ENCODE results near the gene TFF2.

The TFF2 gene

DNA sequence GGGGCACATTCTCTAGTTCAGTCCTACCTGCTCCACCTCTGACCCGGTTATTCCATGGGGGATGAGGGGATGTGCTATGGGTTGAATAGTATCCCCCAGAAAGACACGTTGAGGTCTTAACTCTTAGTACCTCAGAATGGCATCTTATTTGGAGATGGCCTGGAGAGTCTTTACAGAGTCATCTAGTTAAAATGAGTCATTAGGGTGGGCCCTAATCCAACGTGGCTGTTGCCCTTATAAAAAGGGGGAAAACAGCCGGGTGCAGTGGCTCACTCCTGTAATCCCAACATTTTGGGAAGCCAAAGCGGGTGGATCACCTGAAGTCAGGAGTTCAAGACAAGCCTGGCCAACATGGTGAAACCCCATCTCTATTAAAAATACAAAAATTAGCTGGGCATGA lies 39.4 kb upstream of the TFF2 start:
- H3K9ac ChIP-seq (ENCODE audit: low read length) = no peak overlapping the region
- no peaks in the 10 kb centered on the region for H3K36me3 ChIP-seq (replicated peaks; ENCODE audit: low read depth, low read length)
- no peak overlapping the region for H3K4me3 ChIP-seq (ENCODE audit: low read length)
- no peaks in the 10 kb centered on the region for H3K9me3 ChIP-seq (ENCODE audit: insufficient read depth, low read length)
- H3K27me3 ChIP-seq (ENCODE audit: low read depth, low read length) = 0 out of 2 replicates have a peak, but pooled peaks cover 8% of the 10 kb centered on the region
- no peaks in the 10 kb centered on the region for H3K79me2 ChIP-seq (ENCODE audit: low read length)
- H3K4me1 ChIP-seq (ENCODE audit: low read length) = peaks cover 6% of the 10 kb centered on the region
- H2AFZ ChIP-seq (ENCODE audit: low read depth, low read length) = no peak overlapping the region
- TF ChIP-seq EZH2phosphoT487 (IDR thresholded peaks at IDR 0.05; ENCODE audit: low read depth) = no peak
- TF ChIP-seq, protein P1, sequence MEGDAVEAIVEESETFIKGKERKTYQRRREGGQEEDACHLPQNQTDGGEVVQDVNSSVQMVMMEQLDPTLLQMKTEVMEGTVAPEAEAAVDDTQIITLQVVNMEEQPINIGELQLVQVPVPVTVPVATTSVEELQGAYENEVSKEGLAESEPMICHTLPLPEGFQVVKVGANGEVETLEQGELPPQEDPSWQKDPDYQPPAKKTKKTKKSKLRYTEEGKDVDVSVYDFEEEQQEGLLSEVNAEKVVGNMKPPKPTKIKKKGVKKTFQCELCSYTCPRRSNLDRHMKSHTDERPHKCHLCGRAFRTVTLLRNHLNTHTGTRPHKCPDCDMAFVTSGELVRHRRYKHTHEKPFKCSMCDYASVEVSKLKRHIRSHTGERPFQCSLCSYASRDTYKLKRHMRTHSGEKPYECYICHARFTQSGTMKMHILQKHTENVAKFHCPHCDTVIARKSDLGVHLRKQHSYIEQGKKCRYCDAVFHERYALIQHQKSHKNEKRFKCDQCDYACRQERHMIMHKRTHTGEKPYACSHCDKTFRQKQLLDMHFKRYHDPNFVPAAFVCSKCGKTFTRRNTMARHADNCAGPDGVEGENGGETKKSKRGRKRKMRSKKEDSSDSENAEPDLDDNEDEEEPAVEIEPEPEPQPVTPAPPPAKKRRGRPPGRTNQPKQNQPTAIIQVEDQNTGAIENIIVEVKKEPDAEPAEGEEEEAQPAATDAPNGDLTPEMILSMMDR (IDR thresholded peaks at IDR 0.05; ENCODE audit: low read depth, low read length) = no peak
- H3K4me2 ChIP-seq (ENCODE audit: low read length) = no peak overlapping the region
- no peak overlapping the region for H3K27ac ChIP-seq (ENCODE audit: low read length)
- no peaks in the 10 kb centered on the region for H4K20me1 ChIP-seq (ENCODE audit: insufficient read depth, low read length)

- Histone ChIP-seq H2AFZ (ENCODE audit: low read depth, low read length) (no peak overlapping the region), H3K4me3 (ENCODE audit: low read length) (no peak overlapping the region), H4K20me1 (ENCODE audit: insufficient read depth, low read length) (no peaks in the 10 kb centered on the region), H3K27ac (ENCODE audit: low read length) (no peak overlapping the region), H3K4me1 (ENCODE audit: low read length) (peaks cover 6% of the 10 kb centered on the region), H3K9ac (ENCODE audit: low read length) (no peak overlapping the region), H3K9me3 (ENCODE audit: insufficient read depth, low read length) (no peaks in the 10 kb centered on the region), H3K79me2 (ENCODE audit: low read length) (no peaks in the 10 kb centered on the region), H3K36me3 (replicated peaks; ENCODE audit: low read depth, low read length) (no peaks in the 10 kb centered on the region), H3K27me3 (ENCODE audit: low read depth, low read length) (0 out of 2 replicates have a peak, but pooled peaks cover 8% of the 10 kb centered on the region), H3K4me2 (ENCODE audit: low read length) (no peak overlapping the region)
- no peak for TF ChIP-seq EZH2phosphoT487 (IDR thresholded peaks at IDR 0.05; ENCODE audit: low read depth)
- TF ChIP-seq, protein P1 (IDR thresholded peaks at IDR 0.05; ENCODE audit: low read depth, low read length) = no peak
Observed at GRCh38 chr21:42389449-42389835, 38.6 kb upstream of the TFF2 start.

GRCh38 chr21:42388740-42389448 lies 38.1 kb upstream of the TFF2 start:
- 0 out of 2 replicates have a peak, but pooled peaks cover 8% of the 10 kb centered on the region for H3K27me3 ChIP-seq (ENCODE audit: low read depth, low read length)
- H3K79me2 ChIP-seq (ENCODE audit: low read length) = no peaks in the 10 kb centered on the region
- H3K4me2 ChIP-seq (ENCODE audit: low read length) = no peak overlapping the region
- no peak overlapping the region for H3K4me3 ChIP-seq (ENCODE audit: low read length)
- H3K9me3 ChIP-seq (ENCODE audit: insufficient read depth, low read length) = no peaks in the 10 kb centered on the region
- no peak overlapping the region for H3K27ac ChIP-seq (ENCODE audit: low read length)
- H4K20me1 ChIP-seq (ENCODE audit: insufficient read depth, low read length) = no peaks in the 10 kb centered on the region
- no peaks in the 10 kb centered on the region for H3K36me3 ChIP-seq (replicated peaks; ENCODE audit: low read depth, low read length)
- H2AFZ ChIP-seq (ENCODE audit: low read depth, low read length) = no peak overlapping the region
- peaks cover 6% of the 10 kb centered on the region for H3K4me1 ChIP-seq (ENCODE audit: low read length)
- TF ChIP-seq EZH2phosphoT487 (IDR thresholded peaks at IDR 0.05; ENCODE audit: low read depth) = no peak
- TF ChIP-seq, protein P1 (IDR thresholded peaks at IDR 0.05; ENCODE audit: low read depth, low read length) = no peak
- no peak overlapping the region for H3K9ac ChIP-seq (ENCODE audit: low read length)

DNA sequence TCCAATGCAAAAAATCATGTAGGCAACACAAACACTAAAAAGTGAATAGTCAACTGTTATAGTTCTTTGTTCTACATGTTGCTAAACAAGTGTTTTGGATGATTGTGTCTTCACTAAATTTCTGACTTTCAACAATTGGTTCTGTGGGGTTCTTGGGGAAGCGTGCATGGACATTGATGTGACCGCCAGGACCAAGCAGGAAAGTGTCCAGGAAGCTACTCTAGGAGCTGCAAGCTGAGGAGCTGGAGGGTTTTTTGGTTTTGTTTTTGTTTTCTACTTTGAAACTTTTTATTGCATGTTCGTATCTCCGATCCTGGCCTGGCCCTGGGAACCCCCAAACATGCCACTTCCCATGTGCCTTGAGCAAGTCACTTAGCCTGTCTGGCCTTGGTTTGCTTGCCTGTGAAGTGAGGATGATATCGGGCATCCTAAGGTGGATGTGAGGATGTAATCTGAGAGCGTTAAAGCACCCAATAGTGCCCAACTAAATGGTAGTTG lies 37.1 kb upstream of the TFF2 start:
- Histone ChIP-seq H3K27ac (ENCODE audit: low read length) (no peak overlapping the region), H4K20me1 (ENCODE audit: insufficient read depth, low read length) (no peaks in the 10 kb centered on the region), H3K27me3 (ENCODE audit: low read depth, low read length) (0 out of 2 replicates have a peak, but pooled peaks cover 8% of the 10 kb centered on the region), H3K79me2 (ENCODE audit: low read length) (no peaks in the 10 kb centered on the region), H3K4me1 (ENCODE audit: low read length) (peaks cover 6% of the 10 kb centered on the region), H3K9me3 (ENCODE audit: insufficient read depth, low read length) (no peaks in the 10 kb centered on the region), H3K4me2 (ENCODE audit: low read length) (no peak overlapping the region), H3K36me3 (replicated peaks; ENCODE audit: low read depth, low read length) (no peaks in the 10 kb centered on the region), H2AFZ (ENCODE audit: low read depth, low read length) (no peak overlapping the region), H3K9ac (ENCODE audit: low read length) (no peak overlapping the region), H3K4me3 (ENCODE audit: low read length) (no peak overlapping the region)
- no peak for TF ChIP-seq EZH2phosphoT487 (IDR thresholded peaks at IDR 0.05; ENCODE audit: low read depth)
- TF ChIP-seq, protein P1 (IDR thresholded peaks at IDR 0.05; ENCODE audit: low read depth, low read length) = no peak
